HK-2 (cell line): ENCODE results near the gene BCAM.
"Not testable (repeated sequence)": the region's sequence is repeated elsewhere in the genome, so short reads cannot be mapped to it uniquely, and the experiment has no call there.

Source experiments
- DNase-seq: peaks from one replicate; pipeline ENCODE4 v3.0.0-alpha.2; 2018; ENCODE audit not compliant: unreplicated experiment

Gene BCAM

DNA sequence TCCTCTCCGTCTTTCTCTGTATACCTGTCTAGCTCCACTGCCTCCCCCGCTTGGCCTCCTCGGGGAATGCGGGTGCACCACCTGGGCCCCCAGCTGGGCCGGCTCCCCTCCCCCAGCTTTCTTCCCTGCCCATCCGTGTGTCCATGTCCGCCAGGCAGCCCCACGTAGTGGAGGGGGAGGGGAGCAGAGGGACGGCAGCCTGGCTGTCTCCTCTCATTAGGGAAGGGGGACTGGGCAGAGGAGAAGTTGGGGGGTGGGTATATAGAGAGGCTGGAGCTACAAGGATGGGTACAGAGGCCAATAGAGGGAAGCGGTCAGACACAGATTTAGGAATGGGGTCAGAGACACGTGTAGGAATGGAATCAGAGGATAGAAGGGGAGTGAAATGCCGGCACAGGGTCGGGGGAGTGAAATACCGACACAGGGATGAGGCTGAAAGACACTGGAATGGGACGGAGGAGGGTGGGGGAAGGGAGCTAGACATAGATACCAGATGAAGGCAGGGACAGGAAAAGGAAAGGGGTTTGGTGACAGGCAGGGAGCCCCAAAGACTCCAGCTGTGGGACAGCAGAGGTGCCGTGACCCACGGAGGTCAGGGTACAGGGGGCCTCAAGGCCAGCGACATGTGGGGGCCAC, 40.0 kb downstream of the BCAM start:
- DNase-seq, result no peak

DNA sequence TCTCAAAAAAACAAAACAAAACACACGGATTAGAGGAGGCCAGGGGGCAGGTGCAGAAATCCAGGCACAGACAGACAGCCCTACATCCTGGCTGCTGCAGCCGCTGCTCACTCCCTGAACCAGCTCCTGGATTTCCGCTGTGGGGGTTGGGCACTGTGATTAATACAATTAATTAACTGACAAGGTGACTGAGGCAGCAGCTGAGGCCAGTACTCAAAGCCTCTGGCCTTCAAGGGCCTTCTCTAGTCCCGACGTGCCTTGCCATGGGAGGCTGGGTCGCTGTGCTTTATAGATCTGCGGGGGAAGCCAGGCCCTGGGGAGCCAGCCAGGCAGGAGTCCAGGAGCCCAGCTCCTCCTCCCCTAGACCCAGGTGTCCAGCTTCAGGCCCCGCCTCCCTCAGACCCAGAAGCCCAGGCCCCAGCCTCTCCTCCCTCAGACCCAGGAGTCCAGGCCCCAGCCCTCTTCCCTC, 41.8 kb downstream of the BCAM start:
- no peak for DNase-seq

DNA sequence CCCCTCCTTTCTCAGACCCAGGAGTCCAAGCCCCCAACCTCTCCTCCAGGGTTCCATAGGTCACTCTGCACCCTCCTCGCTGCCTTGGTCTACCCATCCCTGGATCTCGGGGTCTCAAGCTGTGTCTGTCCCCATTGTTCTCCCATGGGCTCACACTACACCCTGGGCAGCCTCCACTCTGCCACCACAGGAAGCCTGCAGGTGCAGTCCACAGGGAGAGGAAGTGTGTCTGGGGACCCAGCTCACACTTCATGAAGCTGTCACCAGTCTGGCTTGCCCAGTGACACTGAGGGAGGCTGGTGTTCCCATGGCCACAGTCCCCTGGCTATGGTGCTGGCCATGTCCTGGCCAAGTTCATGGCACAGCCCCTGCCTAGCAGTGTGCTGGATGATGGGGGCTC, 42.5 kb downstream of the BCAM start:
- no peak for DNase-seq

DNA sequence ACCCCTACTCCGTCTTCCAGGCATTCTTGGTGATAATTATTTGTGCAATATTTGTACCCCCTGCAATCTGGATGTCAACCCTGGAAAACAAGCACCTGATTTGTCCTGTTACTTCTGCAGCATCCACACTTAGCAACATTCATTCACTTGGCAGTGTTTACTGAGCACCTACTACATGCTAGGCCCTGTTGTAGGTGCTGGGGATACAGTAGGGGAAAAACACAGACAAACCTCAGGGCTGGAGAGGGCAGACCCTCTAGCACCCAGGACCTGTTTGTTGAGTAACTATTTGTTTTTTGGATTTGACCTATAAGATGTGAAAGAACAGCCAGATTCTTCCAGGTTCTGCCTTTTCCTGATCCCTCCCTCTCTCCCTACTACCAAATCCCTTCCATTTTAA, 46.7 kb downstream of the BCAM start:
- DNase-seq, result no peak

DNA sequence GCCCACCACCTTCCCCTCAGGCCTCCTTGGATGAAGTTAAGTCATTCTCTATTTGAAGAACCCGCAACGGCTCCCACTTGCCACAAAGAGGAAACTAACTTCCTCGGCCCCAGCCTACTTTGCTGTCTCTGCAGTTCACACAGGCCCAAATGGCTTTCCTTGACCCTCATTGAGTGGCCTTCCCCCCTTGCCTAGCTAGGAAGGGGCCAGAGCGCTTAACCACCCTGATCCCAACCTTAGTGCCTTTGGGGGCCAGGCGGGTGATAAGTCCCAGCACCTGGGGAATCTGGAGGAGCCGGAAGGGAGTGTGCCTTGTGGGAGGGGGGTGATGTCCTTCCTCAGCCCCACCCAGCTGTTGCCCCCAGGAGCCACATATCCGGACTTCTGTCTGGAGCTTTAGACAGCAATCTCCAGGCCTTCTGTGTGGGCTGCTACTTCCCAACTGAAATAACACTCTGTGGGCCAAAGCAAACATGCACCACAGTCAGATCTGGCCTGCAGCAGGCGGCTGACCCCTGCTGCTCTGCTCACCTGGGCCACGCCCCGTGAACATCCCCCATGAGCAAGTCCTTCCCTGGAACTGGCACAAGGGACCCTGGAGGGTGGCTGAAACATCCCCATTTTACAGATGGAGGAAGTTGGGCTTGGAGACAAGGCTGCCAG, 47.6 kb downstream of the BCAM start:
- DNase-seq, result no peak

DNA sequence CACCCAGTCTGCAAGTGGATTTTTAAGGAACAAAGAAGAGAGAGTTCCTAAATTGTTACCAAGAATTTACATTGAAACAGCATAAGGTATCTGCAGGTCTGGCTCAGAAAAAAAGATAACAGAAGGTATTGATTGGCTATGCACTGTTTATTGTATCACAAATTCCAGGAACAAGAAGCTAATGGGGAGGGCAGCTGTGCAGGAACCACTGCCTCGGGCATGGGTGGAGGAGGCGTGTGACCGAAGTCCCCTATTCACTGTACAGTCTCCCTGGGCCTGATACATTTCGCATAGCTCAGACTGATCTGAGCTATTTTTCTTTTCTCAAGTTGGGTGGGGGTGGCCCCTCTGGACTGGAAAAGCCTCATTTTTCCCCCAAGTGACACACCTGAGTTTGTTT, 48.9 kb downstream of the BCAM start:
- DNase-seq, result no peak

DNA sequence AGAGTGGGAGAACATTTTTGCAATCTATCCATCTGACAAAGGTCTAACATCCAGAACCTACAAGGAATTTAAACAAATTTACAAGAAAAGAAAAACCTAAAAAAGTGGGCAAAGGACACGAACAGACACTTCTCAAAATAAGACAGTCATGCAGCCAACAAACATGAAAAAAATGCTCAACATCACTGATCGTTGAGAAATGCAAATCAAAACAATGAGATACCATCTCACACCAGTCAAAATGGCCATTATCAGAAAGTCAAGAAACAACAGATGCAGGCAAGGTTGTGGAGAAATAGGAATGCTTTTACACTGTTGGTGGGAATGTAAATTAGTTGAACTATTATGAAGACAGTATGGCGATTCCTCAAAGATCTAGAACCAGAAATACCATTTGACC, 52.7 kb downstream of the BCAM start:
- not testable (repeated sequence) for DNase-seq

DNA sequence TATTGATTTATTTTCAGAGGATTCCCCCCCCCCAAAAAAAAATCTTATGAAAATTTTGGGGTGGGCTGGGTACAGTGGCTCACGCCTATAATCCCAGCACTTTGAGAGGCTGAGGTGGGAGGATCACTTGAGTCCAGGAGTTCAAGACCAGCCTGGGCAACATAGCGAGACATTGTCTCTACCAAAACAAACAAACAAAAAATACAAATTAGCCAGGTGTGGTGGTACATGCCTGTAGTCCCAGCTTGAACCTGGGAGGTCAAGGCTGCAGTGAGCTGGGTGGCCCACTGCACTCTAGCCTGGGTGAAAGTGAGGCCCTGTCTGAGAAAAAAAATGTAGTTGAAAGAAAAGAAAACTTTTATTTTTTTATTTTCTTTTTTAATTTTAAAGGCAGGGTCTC, 55.1 kb downstream of the BCAM start:
- DNase-seq, result no peak

DNA sequence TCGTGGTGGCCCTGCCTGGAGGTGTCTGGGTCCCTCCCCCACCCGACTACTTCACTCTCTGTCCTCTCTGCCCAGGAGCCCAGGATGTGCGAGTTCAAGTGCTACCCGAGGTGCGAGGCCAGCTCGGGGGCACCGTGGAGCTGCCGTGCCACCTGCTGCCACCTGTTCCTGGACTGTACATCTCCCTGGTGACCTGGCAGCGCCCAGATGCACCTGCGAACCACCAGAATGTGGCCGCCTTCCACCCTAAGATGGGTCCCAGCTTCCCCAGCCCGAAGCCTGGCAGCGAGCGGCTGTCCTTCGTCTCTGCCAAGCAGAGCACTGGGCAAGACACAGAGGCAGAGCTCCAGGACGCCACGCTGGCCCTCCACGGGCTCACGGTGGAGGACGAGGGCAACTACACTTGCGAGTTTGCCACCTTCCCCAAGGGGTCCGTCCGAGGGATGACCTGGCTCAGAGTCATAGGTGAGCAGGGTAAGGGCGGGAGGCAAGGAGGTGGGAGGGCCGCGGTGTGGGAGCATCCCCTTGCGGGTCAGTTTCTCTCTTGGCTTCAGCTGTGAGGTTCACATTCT, 56.4 kb downstream of the BCAM start:
- no peak for DNase-seq

DNA sequence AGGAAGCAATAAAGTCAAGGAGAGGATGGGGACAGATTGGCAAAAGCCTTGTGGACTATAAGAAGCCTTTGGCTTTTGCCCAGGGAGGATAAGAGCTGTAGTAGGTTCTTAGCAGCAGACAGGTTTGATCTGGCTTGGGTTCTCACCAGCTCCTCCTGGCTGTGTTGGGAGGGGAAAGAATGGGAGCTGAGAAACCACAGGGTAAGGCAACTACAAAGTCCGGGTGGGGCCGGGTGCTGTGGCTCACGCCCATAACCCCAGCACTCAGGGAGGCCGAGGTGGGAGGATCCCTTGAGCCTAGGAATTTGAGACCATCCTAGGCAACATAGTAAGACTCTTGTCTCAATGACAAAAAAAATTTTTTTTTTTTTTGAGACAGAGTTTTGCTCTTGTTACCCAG, 57.8 kb downstream of the BCAM start:
- no peak for DNase-seq

DNA sequence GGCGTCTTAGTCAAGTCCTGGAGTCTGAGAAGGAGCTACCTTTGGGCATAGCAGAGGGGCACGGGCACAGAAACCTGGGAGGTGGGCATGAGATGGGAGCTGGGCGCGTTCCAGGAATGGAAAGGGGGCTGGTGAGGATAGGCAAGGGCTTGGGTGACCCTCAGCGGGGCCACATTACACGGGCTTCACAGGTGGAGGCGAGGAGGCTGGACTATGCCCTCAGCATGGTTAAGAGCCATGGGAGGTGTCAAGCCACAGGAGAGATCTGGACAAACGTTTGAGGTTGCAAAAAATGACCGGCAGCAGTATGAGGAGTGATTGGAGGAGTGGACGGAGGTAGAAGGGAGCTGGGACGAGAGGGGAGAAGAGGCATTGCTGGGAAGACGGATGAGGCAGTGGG, 58.7 kb downstream of the BCAM start:
- no peak for DNase-seq

DNA sequence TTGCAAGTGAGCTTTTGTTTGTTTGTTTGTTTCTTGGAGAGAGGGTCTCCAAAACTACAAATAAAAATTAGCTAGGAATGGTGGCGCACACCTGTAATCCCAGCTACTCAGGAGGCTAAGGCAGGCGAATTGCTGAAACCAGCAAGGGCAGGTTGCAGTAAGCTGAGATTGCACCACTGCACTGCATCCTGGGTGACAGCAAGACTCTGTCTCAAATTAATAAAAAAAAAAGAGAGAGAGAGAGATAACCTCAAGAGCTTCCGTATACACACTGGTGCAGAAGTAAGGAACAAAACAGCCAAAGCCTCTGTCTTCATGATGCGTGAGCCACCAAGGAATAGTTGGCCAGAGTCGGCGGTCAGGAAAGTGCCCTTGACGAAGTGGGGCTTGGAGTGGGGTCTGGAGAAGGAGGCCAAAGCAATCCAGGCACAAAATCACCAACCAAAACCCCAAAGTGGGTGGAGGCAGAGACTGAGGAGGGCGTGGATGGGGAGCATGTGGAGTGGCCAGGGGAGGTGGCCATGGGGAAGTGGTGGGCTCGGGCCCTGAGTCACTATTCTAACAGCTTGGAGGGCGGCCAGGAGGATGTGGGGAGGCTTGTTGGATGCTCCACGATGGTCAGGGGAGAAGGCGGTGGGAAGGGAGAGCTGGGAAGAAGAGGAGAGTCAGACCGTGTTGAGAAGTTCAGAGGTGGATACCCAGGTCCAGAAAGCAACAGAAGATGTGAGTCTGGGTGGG, 61.0 kb downstream of the BCAM start:
- peak; percentile 22 for DNase-seq
